ENCODE data around the gene LEMD1. TPM values are rescaled to one million over a fixed set of nuclear protein-coding genes. Genes with fewer than 3 reads are reported as not detected.
A peak's percentile ranks its signal among the peaks of the same experiment; 100 is the strongest.

LEMD1 gene
- total RNA-seq, 1 donor from 2014 or later = 15.0 TPM

- H3K27me3 ChIP-seq = no peaks in the 10 kb centered on the region
- no peaks in the 10 kb centered on the region for H3K9me3 ChIP-seq (ENCODE audit: low read depth)
- H3K4me2 ChIP-seq = peak overlapping the region; percentile 41
- H3K4me1 Mint-ChIP-seq = peaks cover 51% of the 10 kb centered on the region
- no peak overlapping the region for H3K4me3 Mint-ChIP-seq
- no peak for DNase-seq (ENCODE audit: low spot score)
- H2AFZ ChIP-seq (replicated peaks) = no peak overlapping the region
- peaks cover 44% of the 10 kb centered on the region for H3K4me1 ChIP-seq
- H3K36me3 Mint-ChIP-seq = no peaks in the 10 kb centered on the region
- no peaks in the 10 kb centered on the region for H3K36me3 ChIP-seq
- H3K9me3 Mint-ChIP-seq = no peaks in the 10 kb centered on the region
- no peaks in the 10 kb centered on the region for H4K20me1 ChIP-seq (ENCODE audit: low read depth)
- H3K9ac ChIP-seq = no peak overlapping the region
- H3K79me2 ChIP-seq (ENCODE audit: low read depth) = no peaks in the 10 kb centered on the region
- peaks cover 2% of the 10 kb centered on the region for H3K27me3 Mint-ChIP-seq (ENCODE audit: insufficient read depth, low read depth)
- TF ChIP-seq EZH2 (IDR thresholded peaks at IDR 0.05) (no peak), EZH2phosphoT487 (IDR thresholded peaks at IDR 0.05) (no peak), CTCF (IDR thresholded peaks at IDR 0.05) (no peak)
- H3K4me3 ChIP-seq = no peak overlapping the region
- H3K27ac ChIP-seq = no peak overlapping the region
- peaks cover 19% of the 10 kb centered on the region for H3F3A ChIP-seq (ENCODE audit: low read depth)
- H3K27ac Mint-ChIP-seq = no peak overlapping the region
Measured at GRCh38 chr1:205371871-205372660, 49.8 kb downstream of the LEMD1 start.

- Mint-ChIP-seq H3K27me3 (ENCODE audit: insufficient read depth, low read depth) (peaks cover 2% of the 10 kb centered on the region), H3K9me3 (no peaks in the 10 kb centered on the region), H3K4me3 (no peak overlapping the region), H3K4me1 (peaks cover 52% of the 10 kb centered on the region), H3K36me3 (no peaks in the 10 kb centered on the region), H3K27ac (no peak overlapping the region)
- no peak for DNase-seq (ENCODE audit: low spot score)
- Histone ChIP-seq H4K20me1 (ENCODE audit: low read depth) (no peaks in the 10 kb centered on the region), H3K36me3 (no peaks in the 10 kb centered on the region), H3K9ac (no peak overlapping the region), H3K4me2 (no peak overlapping the region), H3K4me3 (no peak overlapping the region), H3K27me3 (no peaks in the 10 kb centered on the region), H3K4me1 (peaks cover 39% of the 10 kb centered on the region), H2AFZ (replicated peaks) (no peak overlapping the region), H3F3A (ENCODE audit: low read depth) (peaks cover 17% of the 10 kb centered on the region), H3K27ac (no peak overlapping the region), H3K79me2 (ENCODE audit: low read depth) (no peaks in the 10 kb centered on the region), H3K9me3 (ENCODE audit: low read depth) (no peaks in the 10 kb centered on the region)
- no peak for TF ChIP-seq EZH2phosphoT487 (IDR thresholded peaks at IDR 0.05)
- no peak for TF ChIP-seq EZH2 (IDR thresholded peaks at IDR 0.05)
- no peak for TF ChIP-seq CTCF (IDR thresholded peaks at IDR 0.05)
Measured at GRCh38 chr1:205370780-205371179, 51.1 kb downstream of the LEMD1 start.

GRCh38 chr1:205369701-205370123 is 52.1 kb downstream of the LEMD1 start:
- no peak for TF ChIP-seq EZH2 (IDR thresholded peaks at IDR 0.05)
- no peak for TF ChIP-seq CTCF (IDR thresholded peaks at IDR 0.05)
- no peak for TF ChIP-seq EZH2phosphoT487 (IDR thresholded peaks at IDR 0.05)
- Histone ChIP-seq H3K36me3 (no peaks in the 10 kb centered on the region), H3K4me3 (no peak overlapping the region), H3K4me1 (peaks cover 36% of the 10 kb centered on the region), H2AFZ (replicated peaks) (no peak overlapping the region), H3K79me2 (ENCODE audit: low read depth) (no peaks in the 10 kb centered on the region), H3K9ac (no peak overlapping the region), H3K9me3 (ENCODE audit: low read depth) (no peaks in the 10 kb centered on the region), H3F3A (ENCODE audit: low read depth) (peaks cover 22% of the 10 kb centered on the region), H3K27ac (no peak overlapping the region), H4K20me1 (ENCODE audit: low read depth) (no peaks in the 10 kb centered on the region), H3K4me2 (no peak overlapping the region), H3K27me3 (no peaks in the 10 kb centered on the region)
- no peaks in the 10 kb centered on the region for H3K36me3 Mint-ChIP-seq
- H3K27me3 Mint-ChIP-seq (ENCODE audit: insufficient read depth, low read depth) = peaks cover 2% of the 10 kb centered on the region
- no peak overlapping the region for H3K4me3 Mint-ChIP-seq
- no peaks in the 10 kb centered on the region for H3K9me3 Mint-ChIP-seq
- H3K27ac Mint-ChIP-seq = no peak overlapping the region
- DNase-seq (ENCODE audit: low spot score) = no peak
- H3K4me1 Mint-ChIP-seq = peaks cover 50% of the 10 kb centered on the region

Data from neural progenitor cell (in vitro differentiated cells).